ENCODE measurements around the gene TMEM30B. TPM values are rescaled to one million over a fixed set of nuclear protein-coding genes. Genes with fewer than 3 reads are reported as not detected.

Gene TMEM30B
- total and polyA plus RNA-seq, 10 of the 15 experiments (the other 5 are each of a cell fraction or from before 2014, with no cell fraction given), result 0.10 TPM; not detected in 9

DNA sequence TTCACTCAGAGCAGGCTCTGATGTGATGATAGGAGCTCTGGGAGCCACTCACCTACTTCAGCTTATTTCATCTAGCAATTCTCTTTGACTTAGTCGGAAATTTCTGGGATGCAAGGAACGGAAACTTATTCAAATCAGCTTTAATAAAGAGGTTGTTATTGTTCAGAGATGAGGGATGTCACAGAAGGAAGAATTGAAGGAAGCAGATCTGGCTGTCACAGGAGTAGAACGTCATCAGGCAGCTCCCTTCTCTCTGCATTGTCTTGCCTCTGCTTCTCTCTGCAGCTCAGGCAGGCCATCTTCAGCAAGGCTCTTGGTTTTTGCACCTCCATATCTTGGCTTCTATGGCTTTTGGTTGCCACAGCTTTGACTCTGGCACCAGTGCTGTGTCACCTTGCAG is 7.6 kb upstream of the TMEM30B start:
- DNase-seq (ENCODE audit: low read depth, low spot score) (no peak), ATAC-seq (no peak), FAIRE-seq (no peak)
- H3K4me2 ChIP-seq (ENCODE audit: control insufficient read depth, insufficient read depth), result no peak overlapping the region
- H3K27me3 ChIP-seq (replicated peaks in 1 of 2; ENCODE audit: control insufficient read depth in 2 of 2, insufficient read depth in 2 of 2, low read length in 1 of 2), result no peaks in the 10 kb centered on the region; a peak in 1 of 4 replicates
- no TSS peak for BruUV-seq (replicated peaks)
- no peak overlapping the region for H2AFZ ChIP-seq (ENCODE audit: control insufficient read depth, low read depth, low read length)
- no peaks in the 10 kb centered on the region for H3K9me3 ChIP-seq (replicated peaks; ENCODE audit: control insufficient read depth, insufficient read depth, low read length)
- RAD21 ChIA-PET (ENCODE audit: unreplicated experiment), result interaction anchor here (1.0 to 1.7 kb wide), 2 partner anchors 16 to 19 kb away, joined by 3 to 4 read pairs; no protein-coding TSS in a partner anchor
- CTCF ChIA-PET, result interaction anchor here (1.0 to 2.8 kb wide), 3 partner anchors 20 to 212 kb away, joined by 3 to 13 read pairs (median 3); no protein-coding TSS in a partner anchor
- no peaks in the 10 kb centered on the region for H4K20me1 ChIP-seq (ENCODE audit: control insufficient read depth, insufficient read depth)
- H3K27ac ChIP-seq (ENCODE audit: control insufficient read depth, insufficient read depth), result no peak overlapping the region
- WGBS (ENCODE audit: insufficient coverage, insufficient replicate concordance, low lambda C conversion rate, missing lambda C conversion rate), result 27% methylated on average over 3 of the region's 3 CpGs
- in situ Hi-C loops (cut with MboI), result no loop called here
- H3K4me1 ChIP-seq (ENCODE audit: control insufficient read depth, insufficient read depth, low read length), result no peaks in the 10 kb centered on the region
- no peaks in the 10 kb centered on the region for H3K79me2 ChIP-seq (ENCODE audit: control insufficient read depth, insufficient read depth, low read length)
- SMC1A ChIA-PET (ENCODE audit: uncharacterized antibody, unreplicated experiment), result interaction anchor here (0.8 to 1.2 kb wide), 4 partner anchors 14 to 432 kb away, joined by 3 to 4 read pairs (median 3); no protein-coding TSS in a partner anchor
- H3K36me3 ChIP-seq (ENCODE audit: control insufficient read depth in 2 of 2, insufficient read depth in 2 of 2, low read length in 1 of 2), result no peaks in the 10 kb centered on the region
- H3K4me3 ChIP-seq, result no peak overlapping the region
- POLR2A ChIA-PET, result no interaction called here
- intact Hi-C loops (cut with micrococcal nuclease; ENCODE audit: unreplicated experiment), result loop anchor here (10.0 kb wide), 1 partner anchor 836 kb away; no protein-coding TSS in a partner anchor
- H3K9ac ChIP-seq (ENCODE audit: control insufficient read depth, insufficient read depth, low read length), result no peak overlapping the region
- no peak for TF ChIP-seq MLLT1 (IDR thresholded peaks at IDR 0.05)
- TF ChIP-seq NFIC (IDR thresholded peaks at IDR 0.05; ENCODE audit: low read depth, low read length), result no peak
- TF ChIP-seq HDAC2 (IDR thresholded peaks at IDR 0.05), result no peak
- TF ChIP-seq, protein P1, sequence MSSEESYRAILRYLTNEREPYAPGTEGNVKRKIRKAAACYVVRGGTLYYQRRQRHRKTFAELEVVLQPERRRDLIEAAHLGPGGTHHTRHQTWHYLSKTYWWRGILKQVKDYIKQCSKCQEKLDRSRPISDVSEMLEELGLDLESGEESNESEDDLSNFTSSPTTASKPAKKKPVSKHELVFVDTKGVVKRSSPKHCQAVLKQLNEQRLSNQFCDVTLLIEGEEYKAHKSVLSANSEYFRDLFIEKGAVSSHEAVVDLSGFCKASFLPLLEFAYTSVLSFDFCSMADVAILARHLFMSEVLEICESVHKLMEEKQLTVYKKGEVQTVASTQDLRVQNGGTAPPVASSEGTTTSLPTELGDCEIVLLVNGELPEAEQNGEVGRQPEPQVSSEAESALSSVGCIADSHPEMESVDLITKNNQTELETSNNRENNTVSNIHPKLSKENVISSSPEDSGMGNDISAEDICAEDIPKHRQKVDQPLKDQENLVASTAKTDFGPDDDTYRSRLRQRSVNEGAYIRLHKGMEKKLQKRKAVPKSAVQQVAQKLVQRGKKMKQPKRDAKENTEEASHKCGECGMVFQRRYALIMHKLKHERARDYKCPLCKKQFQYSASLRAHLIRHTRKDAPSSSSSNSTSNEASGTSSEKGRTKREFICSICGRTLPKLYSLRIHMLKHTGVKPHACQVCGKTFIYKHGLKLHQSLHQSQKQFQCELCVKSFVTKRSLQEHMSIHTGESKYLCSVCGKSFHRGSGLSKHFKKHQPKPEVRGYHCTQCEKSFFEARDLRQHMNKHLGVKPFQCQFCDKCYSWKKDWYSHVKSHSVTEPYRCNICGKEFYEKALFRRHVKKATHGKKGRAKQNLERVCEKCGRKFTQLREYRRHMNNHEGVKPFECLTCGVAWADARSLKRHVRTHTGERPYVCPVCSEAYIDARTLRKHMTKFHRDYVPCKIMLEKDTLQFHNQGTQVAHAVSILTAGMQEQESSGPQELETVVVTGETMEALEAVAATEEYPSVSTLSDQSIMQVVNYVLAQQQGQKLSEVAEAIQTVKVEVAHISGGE (CRISPR knock-in tag; IDR thresholded peaks at IDR 0.05), result no peak
- TF ChIP-seq BCL11A (IDR thresholded peaks at IDR 0.05; ENCODE audit: low read depth, low read length), result no peak
- no peak for TF ChIP-seq GATAD2B (conservative IDR thresholded peaks at IDR 0.05; ENCODE audit: low read depth)
- no peak for TF ChIP-seq MYB (IDR thresholded peaks at IDR 0.05; ENCODE audit: borderline replicate concordance, low read depth, low read length)
- no peak for TF ChIP-seq ZNF207 (IDR thresholded peaks at IDR 0.05; ENCODE audit: borderline replicate concordance)
- no peak for TF ChIP-seq STAT1 (conservative IDR thresholded peaks at IDR 0.05)
- TF ChIP-seq, protein P2, sequence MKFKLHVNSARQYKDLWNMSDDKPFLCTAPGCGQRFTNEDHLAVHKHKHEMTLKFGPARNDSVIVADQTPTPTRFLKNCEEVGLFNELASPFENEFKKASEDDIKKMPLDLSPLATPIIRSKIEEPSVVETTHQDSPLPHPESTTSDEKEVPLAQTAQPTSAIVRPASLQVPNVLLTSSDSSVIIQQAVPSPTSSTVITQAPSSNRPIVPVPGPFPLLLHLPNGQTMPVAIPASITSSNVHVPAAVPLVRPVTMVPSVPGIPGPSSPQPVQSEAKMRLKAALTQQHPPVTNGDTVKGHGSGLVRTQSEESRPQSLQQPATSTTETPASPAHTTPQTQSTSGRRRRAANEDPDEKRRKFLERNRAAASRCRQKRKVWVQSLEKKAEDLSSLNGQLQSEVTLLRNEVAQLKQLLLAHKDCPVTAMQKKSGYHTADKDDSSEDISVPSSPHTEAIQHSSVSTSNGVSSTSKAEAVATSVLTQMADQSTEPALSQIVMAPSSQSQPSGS (IDR thresholded peaks at IDR 0.05; ENCODE audit: low read length), result no peak
- TF ChIP-seq, protein P3, sequence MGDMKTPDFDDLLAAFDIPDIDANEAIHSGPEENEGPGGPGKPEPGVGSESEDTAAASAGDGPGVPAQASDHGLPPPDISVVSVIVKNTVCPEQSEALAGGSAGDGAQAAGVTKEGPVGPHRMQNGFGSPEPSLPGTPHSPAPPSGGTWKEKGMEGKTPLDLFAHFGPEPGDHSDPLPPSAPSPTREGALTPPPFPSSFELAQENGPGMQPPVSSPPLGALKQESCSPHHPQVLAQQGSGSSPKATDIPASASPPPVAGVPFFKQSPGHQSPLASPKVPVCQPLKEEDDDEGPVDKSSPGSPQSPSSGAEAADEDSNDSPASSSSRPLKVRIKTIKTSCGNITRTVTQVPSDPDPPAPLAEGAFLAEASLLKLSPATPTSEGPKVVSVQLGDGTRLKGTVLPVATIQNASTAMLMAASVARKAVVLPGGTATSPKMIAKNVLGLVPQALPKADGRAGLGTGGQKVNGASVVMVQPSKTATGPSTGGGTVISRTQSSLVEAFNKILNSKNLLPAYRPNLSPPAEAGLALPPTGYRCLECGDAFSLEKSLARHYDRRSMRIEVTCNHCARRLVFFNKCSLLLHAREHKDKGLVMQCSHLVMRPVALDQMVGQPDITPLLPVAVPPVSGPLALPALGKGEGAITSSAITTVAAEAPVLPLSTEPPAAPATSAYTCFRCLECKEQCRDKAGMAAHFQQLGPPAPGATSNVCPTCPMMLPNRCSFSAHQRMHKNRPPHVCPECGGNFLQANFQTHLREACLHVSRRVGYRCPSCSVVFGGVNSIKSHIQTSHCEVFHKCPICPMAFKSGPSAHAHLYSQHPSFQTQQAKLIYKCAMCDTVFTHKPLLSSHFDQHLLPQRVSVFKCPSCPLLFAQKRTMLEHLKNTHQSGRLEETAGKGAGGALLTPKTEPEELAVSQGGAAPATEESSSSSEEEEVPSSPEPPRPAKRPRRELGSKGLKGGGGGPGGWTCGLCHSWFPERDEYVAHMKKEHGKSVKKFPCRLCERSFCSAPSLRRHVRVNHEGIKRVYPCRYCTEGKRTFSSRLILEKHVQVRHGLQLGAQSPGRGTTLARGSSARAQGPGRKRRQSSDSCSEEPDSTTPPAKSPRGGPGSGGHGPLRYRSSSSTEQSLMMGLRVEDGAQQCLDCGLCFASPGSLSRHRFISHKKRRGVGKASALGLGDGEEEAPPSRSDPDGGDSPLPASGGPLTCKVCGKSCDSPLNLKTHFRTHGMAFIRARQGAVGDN (IDR thresholded peaks at IDR 0.05), result no peak
- no peak for TF ChIP-seq NRF1 (conservative IDR thresholded peaks at IDR 0.05; ENCODE audit: low read depth, low read length)
- TF ChIP-seq RAD51 (IDR thresholded peaks at IDR 0.05), result no peak
